GM23338 (cell line): ENCODE results near the gene ZNF804A. TPM values are rescaled to one million over a fixed set of nuclear protein-coding genes. Genes with fewer than 3 reads are reported as not detected.

ENCODE experiments used
- ATAC-seq: fragments of 200-7000 bp; cut with Tn5 transposase; 3 replicates; pipeline ENCODE4 v1.9.1; 2020
- DNase-seq: peaks from one replicate; pipeline ENCODE4 v3.0.0-alpha.2; 2015; ENCODE audit warnings: low spot score
- H2AFZ ChIP-seq: fragments of 200-600 bp; sonication (generic); 2 replicates; pipeline ENCODE4 v1.8.0; 2016; ENCODE audit warnings: antibody characterized with exemption, mild to moderate bottlenecking, moderate library complexity
- H3F3A ChIP-seq: fragments of 200-600 bp; sonication (generic); replicated peaks from 2 replicates; pipeline ENCODE4 v1.8.0; 2017; ENCODE audit warnings: antibody characterized with exemption, mixed run types, low read depth
- H3K27ac ChIP-seq: fragments of 200-600 bp; sonication (generic); 2 replicates; pipeline ENCODE4 v1.6.1; 2016; ENCODE audit warnings: low read depth
- H3K27me3 ChIP-seq: fragments of 200-600 bp; sonication (generic); 2 replicates; pipeline ENCODE4 v1.8.0; 2016; ENCODE audit warnings: mild to moderate bottlenecking, mixed run types, moderate library complexity; ENCODE audit not compliant: insufficient read depth
- H3K36me3 ChIP-seq: fragments of 200-600 bp; sonication (generic); 2 replicates; pipeline ENCODE4 v1.8.0; 2016; ENCODE audit warnings: mild to moderate bottlenecking; ENCODE audit not compliant: insufficient read depth
- H3K4me1 ChIP-seq: fragments of 200-600 bp; sonication (generic); 2 replicates; pipeline ENCODE4 v1.8.0; 2016; ENCODE audit warnings: mild to moderate bottlenecking, moderate library complexity; ENCODE audit not compliant: insufficient read depth
- H3K4me2 ChIP-seq: fragments of 200-600 bp; sonication (generic); 2 replicates; pipeline ENCODE4 v1.7.1; 2017; ENCODE audit warnings: mixed run types
- H3K4me3 ChIP-seq: fragments of 200-600 bp; sonication (generic); 2 replicates; pipeline ENCODE4 v1.6.1; 2016; ENCODE audit warnings: mixed run types
- H3K79me2 ChIP-seq: fragments of 200-600 bp; sonication (generic); replicated peaks from 2 replicates; pipeline ENCODE4 v1.8.0; 2017; ENCODE audit warnings: mild to moderate bottlenecking; ENCODE audit not compliant: insufficient read depth
- H3K9me2 ChIP-seq: fragments of 200-600 bp; sonication (generic); 2 replicates; pipeline ENCODE4 v1.8.0; 2017; ENCODE audit not compliant: insufficient read depth
- H4K20me1 ChIP-seq: fragments of 200-600 bp; sonication (generic); replicated peaks from 2 replicates; pipeline ENCODE4 v1.8.0; 2017; ENCODE audit warnings: mild to moderate bottlenecking; ENCODE audit not compliant: insufficient read depth
- H3K27ac Mint-ChIP-seq: 2 replicates; pipeline ENCODE4 v1.8.0; 2020; ENCODE audit warnings: inconsistent platforms, mild to moderate bottlenecking, moderate library complexity, mixed read lengths
- H3K27me3 Mint-ChIP-seq: 3 replicates; pipeline ENCODE4 v1.8.0; 2022; ENCODE audit warnings: low read depth, mild to moderate bottlenecking, moderate library complexity, mixed read lengths, inconsistent platforms; ENCODE audit not compliant: insufficient read depth, poor library complexity
- H3K36me3 Mint-ChIP-seq: 3 replicates; pipeline ENCODE4 v1.8.0; 2021; ENCODE audit warnings: low read depth, mild to moderate bottlenecking, inconsistent platforms, moderate library complexity, mixed read lengths
- H3K4me1 Mint-ChIP-seq: 3 replicates; pipeline ENCODE4 v1.8.0; 2020; ENCODE audit warnings: mild to moderate bottlenecking, inconsistent platforms, mixed read lengths
- H3K4me3 Mint-ChIP-seq: 3 replicates; pipeline ENCODE4 v1.8.0; 2021; ENCODE audit warnings: moderate library complexity, mild to moderate bottlenecking, inconsistent platforms, mixed read lengths
- H3K9me3 Mint-ChIP-seq: 3 replicates; pipeline ENCODE4 v1.8.0; 2020; ENCODE audit warnings: moderate library complexity, mild to moderate bottlenecking, inconsistent platforms, mixed read lengths
- CREB1 ChIP-seq: fragments of 250-450 bp; sonication (Bioruptor Pico); IDR thresholded peaks from 2 replicates; pipeline ENCODE4 v1.5.0; 2020; ENCODE audit warnings: low read depth, mild to moderate bottlenecking, moderate library complexity
- EZH2 ChIP-seq: fragments of 200-600 bp; sonication (generic); IDR thresholded peaks from one replicate; pipeline ENCODE4 v1.8.0; 2017; ENCODE audit warnings: antibody characterized with exemption, mild to moderate bottlenecking, low read depth; ENCODE audit not compliant: unreplicated experiment
- EZH2phosphoT487 ChIP-seq: fragments of 200-600 bp; sonication (generic); IDR thresholded peaks from one replicate; pipeline ENCODE4 v1.8.1; 2018; ENCODE audit warnings: antibody characterized with exemption; ENCODE audit not compliant: unreplicated experiment
- JUNB ChIP-seq: IDR thresholded peaks from one replicate; pipeline ENCODE4 v1.6.1; 2016; ENCODE audit warnings: antibody characterized with exemption; ENCODE audit not compliant: unreplicated experiment
- NANOG ChIP-seq: IDR thresholded peaks from 2 replicates; pipeline ENCODE4 v1.6.1; 2016; ENCODE audit warnings: antibody characterized with exemption, borderline replicate concordance
- POLR2AphosphoS5 ChIP-seq: IDR thresholded peaks from 2 replicates; pipeline ENCODE4 v1.6.1; 2016; ENCODE audit warnings: antibody characterized with exemption, low read depth
- REST ChIP-seq: IDR thresholded peaks from one replicate; pipeline ENCODE4 v1.6.1; 2018; ENCODE audit warnings: antibody characterized with exemption; ENCODE audit not compliant: unreplicated experiment
- STAT1 ChIP-seq: IDR thresholded peaks from one replicate; pipeline ENCODE4 v1.6.1; 2016; ENCODE audit warnings: antibody characterized with exemption; ENCODE audit not compliant: unreplicated experiment
- ZNF114 ChIP-seq: fragments of 250-450 bp; sonication (Bioruptor Pico); IDR thresholded peaks from 2 replicates; pipeline ENCODE4 v1.5.0; 2020; ENCODE audit warnings: mild to moderate bottlenecking, moderate library complexity
- ZNF331 ChIP-seq: fragments of 250-450 bp; sonication (Bioruptor Pico); IDR thresholded peaks from 2 replicates; pipeline ENCODE4 v1.5.0; 2020; ENCODE audit warnings: low read depth, mild to moderate bottlenecking, moderate library complexity
- polyA plus RNA-seq: library from polyadenylated mRNA; unstranded; fragments of >200 nt; fragmentation: Nextera tagmentation; extraction: Ambion mirVana; gene quantifications from 2 replicates; pipeline ENCODE4 v1.2.1, GENCODE V29; 2016
- total RNA-seq: library from RNA; depleted of rRNA; stranded (reverse); fragments of >200 nt; shearing (Covaris generic); gene quantifications from 2 replicates; pipeline ENCODE4 v1.2.3, GENCODE V29; 2014
- TF ChIP-seq, protein P1 (sequence below): IDR thresholded peaks from 2 replicates; pipeline ENCODE4 v1.6.1; 2016; ENCODE audit warnings: antibody characterized with exemption
- TF ChIP-seq, protein P2 (sequence below): fragments of 250-450 bp; sonication (Bioruptor Pico); IDR thresholded peaks from 2 replicates; pipeline ENCODE4 v1.5.0; 2020; ENCODE audit warnings: mild to moderate bottlenecking, moderate library complexity
- TF ChIP-seq, protein P3 (sequence below), 2 experiments: fragments of 200-600 bp in 1 of 2; sonication (generic) in 1 of 2; conservative IDR thresholded peaks; 2 replicates each; pipeline versions ENCODE4 v1.5.1 to v1.6.1; 2016 to 2017; ENCODE audit warnings: antibody characterized with exemption in 2 of 2, low read depth in 2 of 2, mild to moderate bottlenecking in 2 of 2, moderate library complexity in 1 of 2

ZNF804A gene
- total and polyA plus RNA-seq, 2 experiments from 2014 or later = not detected

DNA sequence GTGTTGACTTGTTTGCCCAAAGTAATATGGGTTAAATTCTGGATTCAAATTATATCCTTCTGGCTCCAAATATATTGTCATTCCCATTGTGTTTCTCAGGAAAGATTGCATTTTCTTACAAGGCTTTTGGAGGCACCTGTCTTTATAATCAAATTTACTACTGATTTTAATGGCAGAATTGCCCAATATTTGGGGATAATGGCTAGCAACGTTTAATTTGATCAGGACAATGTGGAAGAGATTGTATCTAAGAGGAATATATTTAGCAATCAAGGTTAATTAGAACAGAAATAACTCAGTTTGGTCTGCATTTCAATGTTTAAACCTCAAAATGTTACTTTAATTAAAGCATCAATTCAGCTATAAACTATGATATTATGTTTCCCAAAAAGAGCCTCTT is 41.7 kb upstream of the ZNF804A start:
- Mint-ChIP-seq H3K36me3 (no peaks in the 10 kb centered on the region), H3K9me3 (no peaks in the 10 kb centered on the region), H3K4me3 (no peak overlapping the region), H3K4me1 (peaks cover 5% of the 10 kb centered on the region; the same call in 2 of the 3 replicates), H3K27me3 (peaks cover 4% of the 10 kb centered on the region), H3K27ac (no peak overlapping the region)
- H3K4me1 ChIP-seq = no peaks in the 10 kb centered on the region
- H3K36me3 ChIP-seq = no peaks in the 10 kb centered on the region
- no peak for DNase-seq
- no peaks in the 10 kb centered on the region for H3K27me3 ChIP-seq
- no peak overlapping the region for H3K27ac ChIP-seq
- H3K79me2 ChIP-seq = no peaks in the 10 kb centered on the region
- no peak for ATAC-seq
- no peak overlapping the region for H3K4me2 ChIP-seq
- H3K9me2 ChIP-seq = peaks cover 10% of the 10 kb centered on the region; the same call in 1 of the 2 replicates
- no peak overlapping the region for H3K4me3 ChIP-seq
- TF ChIP-seq EZH2phosphoT487 (no peak), EZH2 (no peak), STAT1 (no peak), ZNF114 (CRISPR knock-in tag) (no peak), NANOG (no peak), POLR2AphosphoS5 (no peak), JUNB (no peak), REST (no peak), CREB1 (CRISPR knock-in tag) (no peak), ZNF331 (CRISPR knock-in tag) (no peak)
- TF ChIP-seq, protein P1, sequence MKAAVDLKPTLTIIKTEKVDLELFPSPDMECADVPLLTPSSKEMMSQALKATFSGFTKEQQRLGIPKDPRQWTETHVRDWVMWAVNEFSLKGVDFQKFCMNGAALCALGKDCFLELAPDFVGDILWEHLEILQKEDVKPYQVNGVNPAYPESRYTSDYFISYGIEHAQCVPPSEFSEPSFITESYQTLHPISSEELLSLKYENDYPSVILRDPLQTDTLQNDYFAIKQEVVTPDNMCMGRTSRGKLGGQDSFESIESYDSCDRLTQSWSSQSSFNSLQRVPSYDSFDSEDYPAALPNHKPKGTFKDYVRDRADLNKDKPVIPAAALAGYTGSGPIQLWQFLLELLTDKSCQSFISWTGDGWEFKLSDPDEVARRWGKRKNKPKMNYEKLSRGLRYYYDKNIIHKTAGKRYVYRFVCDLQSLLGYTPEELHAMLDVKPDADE = no peak
- TF ChIP-seq, protein P2, sequence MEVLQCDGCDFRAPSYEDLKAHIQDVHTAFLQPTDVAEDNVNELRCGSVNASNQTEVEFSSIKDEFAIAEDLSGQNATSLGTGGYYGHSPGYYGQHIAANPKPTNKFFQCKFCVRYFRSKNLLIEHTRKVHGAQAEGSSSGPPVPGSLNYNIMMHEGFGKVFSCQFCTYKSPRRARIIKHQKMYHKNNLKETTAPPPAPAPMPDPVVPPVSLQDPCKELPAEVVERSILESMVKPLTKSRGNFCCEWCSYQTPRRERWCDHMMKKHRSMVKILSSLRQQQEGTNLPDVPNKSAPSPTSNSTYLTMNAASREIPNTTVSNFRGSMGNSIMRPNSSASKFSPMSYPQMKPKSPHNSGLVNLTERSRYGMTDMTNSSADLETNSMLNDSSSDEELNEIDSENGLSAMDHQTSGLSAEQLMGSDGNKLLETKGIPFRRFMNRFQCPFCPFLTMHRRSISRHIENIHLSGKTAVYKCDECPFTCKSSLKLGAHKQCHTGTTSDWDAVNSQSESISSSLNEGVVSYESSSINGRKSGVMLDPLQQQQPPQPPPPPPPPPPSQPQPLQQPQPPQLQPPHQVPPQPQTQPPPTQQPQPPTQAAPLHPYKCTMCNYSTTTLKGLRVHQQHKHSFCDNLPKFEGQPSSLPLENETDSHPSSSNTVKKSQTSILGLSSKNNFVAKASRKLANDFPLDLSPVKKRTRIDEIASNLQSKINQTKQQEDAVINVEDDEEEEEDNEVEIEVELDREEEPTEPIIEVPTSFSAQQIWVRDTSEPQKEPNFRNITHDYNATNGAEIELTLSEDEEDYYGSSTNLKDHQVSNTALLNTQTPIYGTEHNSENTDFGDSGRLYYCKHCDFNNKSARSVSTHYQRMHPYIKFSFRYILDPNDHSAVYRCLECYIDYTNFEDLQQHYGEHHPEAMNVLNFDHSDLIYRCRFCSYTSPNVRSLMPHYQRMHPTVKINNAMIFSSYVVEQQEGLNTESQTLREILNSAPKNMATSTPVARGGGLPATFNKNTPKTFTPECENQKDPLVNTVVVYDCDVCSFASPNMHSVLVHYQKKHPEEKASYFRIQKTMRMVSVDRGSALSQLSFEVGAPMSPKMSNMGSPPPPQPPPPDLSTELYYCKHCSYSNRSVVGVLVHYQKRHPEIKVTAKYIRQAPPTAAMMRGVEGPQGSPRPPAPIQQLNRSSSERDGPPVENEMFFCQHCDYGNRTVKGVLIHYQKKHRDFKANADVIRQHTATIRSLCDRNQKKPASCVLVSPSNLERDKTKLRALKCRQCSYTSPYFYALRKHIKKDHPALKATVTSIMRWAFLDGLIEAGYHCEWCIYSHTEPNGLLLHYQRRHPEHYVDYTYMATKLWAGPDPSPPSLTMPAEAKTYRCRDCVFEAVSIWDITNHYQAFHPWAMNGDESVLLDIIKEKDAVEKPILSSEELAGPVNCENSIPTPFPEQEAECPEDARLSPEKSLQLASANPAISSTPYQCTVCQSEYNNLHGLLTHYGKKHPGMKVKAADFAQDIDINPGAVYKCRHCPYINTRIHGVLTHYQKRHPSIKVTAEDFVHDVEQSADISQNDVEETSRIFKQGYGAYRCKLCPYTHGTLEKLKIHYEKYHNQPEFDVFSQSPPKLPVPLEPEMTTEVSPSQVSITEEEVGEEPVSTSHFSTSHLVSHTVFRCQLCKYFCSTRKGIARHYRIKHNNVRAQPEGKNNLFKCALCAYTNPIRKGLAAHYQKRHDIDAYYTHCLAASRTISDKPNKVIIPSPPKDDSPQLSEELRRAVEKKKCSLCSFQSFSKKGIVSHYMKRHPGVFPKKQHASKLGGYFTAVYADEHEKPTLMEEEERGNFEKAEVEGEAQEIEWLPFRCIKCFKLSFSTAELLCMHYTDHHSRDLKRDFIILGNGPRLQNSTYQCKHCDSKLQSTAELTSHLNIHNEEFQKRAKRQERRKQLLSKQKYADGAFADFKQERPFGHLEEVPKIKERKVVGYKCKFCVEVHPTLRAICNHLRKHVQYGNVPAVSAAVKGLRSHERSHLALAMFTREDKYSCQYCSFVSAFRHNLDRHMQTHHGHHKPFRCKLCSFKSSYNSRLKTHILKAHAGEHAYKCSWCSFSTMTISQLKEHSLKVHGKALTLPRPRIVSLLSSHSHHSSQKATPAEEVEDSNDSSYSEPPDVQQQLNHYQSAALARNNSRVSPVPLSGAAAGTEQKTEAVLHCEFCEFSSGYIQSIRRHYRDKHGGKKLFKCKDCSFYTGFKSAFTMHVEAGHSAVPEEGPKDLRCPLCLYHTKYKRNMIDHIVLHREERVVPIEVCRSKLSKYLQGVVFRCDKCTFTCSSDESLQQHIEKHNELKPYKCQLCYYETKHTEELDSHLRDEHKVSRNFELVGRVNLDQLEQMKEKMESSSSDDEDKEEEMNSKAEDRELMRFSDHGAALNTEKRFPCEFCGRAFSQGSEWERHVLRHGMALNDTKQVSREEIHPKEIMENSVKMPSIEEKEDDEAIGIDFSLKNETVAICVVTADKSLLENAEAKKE (CRISPR knock-in tag) = no peak
- TF ChIP-seq, protein P3, sequence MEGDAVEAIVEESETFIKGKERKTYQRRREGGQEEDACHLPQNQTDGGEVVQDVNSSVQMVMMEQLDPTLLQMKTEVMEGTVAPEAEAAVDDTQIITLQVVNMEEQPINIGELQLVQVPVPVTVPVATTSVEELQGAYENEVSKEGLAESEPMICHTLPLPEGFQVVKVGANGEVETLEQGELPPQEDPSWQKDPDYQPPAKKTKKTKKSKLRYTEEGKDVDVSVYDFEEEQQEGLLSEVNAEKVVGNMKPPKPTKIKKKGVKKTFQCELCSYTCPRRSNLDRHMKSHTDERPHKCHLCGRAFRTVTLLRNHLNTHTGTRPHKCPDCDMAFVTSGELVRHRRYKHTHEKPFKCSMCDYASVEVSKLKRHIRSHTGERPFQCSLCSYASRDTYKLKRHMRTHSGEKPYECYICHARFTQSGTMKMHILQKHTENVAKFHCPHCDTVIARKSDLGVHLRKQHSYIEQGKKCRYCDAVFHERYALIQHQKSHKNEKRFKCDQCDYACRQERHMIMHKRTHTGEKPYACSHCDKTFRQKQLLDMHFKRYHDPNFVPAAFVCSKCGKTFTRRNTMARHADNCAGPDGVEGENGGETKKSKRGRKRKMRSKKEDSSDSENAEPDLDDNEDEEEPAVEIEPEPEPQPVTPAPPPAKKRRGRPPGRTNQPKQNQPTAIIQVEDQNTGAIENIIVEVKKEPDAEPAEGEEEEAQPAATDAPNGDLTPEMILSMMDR (conservative IDR thresholded peaks at IDR 0.05; ENCODE audit: low read depth in 2 of 2) = no peak
- no peaks in the 10 kb centered on the region for H4K20me1 ChIP-seq
- no peaks in the 10 kb centered on the region for H3F3A ChIP-seq
- H2AFZ ChIP-seq = no peak overlapping the region
